Measurements from ENCODE around the gene FOXL3.

FOXL3 gene

DNA sequence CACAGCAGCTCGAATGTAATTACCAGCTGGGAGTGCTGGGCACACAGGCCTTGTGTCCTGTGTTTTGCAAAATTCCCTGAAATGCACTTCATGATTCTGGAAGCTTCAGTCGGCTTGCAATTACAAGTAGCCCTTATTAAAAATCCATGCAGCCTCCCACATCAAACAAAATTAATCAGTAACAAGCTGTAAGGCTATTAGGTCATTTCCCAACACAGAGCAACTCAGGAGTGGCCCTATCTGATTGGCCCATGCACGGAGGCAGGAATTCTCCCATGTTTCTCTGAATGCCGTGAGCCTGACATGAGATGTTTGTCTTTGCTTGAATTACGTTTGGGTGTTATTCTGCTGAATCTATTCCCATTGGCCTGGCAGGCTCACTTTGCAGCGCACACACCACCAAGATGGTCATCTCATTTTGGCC, 36.9 kb downstream of the FOXL3 start:
- Histone ChIP-seq H3K27ac (ENCODE audit: low read depth, low read length) (no peak overlapping the region), H3F3A (ENCODE audit: insufficient read depth) (no peaks in the 10 kb centered on the region), H3K9me2 (replicated peaks; ENCODE audit: insufficient read depth, low read length) (no peaks in the 10 kb centered on the region), H4K20me1 (ENCODE audit: low read depth, low read length) (no peaks in the 10 kb centered on the region), H3K27me3 (ENCODE audit: low read length) (no peaks in the 10 kb centered on the region), H3K4me3 (ENCODE audit: insufficient read depth, low read length, poor library complexity, severe bottlenecking) (no peak overlapping the region), H3K4me2 (ENCODE audit: low read depth, low read length, poor library complexity, severe bottlenecking) (no peak overlapping the region), H2AFZ (ENCODE audit: low read depth, low read length, severe bottlenecking) (no peak overlapping the region), H3K36me3 (ENCODE audit: low read length) (no peaks in the 10 kb centered on the region), H3K79me2 (ENCODE audit: insufficient read depth, low read length) (no peaks in the 10 kb centered on the region), H3K9ac (ENCODE audit: low read length) (no peak overlapping the region), H3K9me3 (ENCODE audit: insufficient read depth, low read length) (no peaks in the 10 kb centered on the region)
- TF ChIP-seq, protein P1, sequence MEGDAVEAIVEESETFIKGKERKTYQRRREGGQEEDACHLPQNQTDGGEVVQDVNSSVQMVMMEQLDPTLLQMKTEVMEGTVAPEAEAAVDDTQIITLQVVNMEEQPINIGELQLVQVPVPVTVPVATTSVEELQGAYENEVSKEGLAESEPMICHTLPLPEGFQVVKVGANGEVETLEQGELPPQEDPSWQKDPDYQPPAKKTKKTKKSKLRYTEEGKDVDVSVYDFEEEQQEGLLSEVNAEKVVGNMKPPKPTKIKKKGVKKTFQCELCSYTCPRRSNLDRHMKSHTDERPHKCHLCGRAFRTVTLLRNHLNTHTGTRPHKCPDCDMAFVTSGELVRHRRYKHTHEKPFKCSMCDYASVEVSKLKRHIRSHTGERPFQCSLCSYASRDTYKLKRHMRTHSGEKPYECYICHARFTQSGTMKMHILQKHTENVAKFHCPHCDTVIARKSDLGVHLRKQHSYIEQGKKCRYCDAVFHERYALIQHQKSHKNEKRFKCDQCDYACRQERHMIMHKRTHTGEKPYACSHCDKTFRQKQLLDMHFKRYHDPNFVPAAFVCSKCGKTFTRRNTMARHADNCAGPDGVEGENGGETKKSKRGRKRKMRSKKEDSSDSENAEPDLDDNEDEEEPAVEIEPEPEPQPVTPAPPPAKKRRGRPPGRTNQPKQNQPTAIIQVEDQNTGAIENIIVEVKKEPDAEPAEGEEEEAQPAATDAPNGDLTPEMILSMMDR (IDR thresholded peaks at IDR 0.05; ENCODE audit: insufficient read depth, low read length, poor library complexity, severe bottlenecking) = no peak
- TF ChIP-seq EZH2phosphoT487 (conservative IDR thresholded peaks at IDR 0.05; ENCODE audit: low read length) = no peak

DNA sequence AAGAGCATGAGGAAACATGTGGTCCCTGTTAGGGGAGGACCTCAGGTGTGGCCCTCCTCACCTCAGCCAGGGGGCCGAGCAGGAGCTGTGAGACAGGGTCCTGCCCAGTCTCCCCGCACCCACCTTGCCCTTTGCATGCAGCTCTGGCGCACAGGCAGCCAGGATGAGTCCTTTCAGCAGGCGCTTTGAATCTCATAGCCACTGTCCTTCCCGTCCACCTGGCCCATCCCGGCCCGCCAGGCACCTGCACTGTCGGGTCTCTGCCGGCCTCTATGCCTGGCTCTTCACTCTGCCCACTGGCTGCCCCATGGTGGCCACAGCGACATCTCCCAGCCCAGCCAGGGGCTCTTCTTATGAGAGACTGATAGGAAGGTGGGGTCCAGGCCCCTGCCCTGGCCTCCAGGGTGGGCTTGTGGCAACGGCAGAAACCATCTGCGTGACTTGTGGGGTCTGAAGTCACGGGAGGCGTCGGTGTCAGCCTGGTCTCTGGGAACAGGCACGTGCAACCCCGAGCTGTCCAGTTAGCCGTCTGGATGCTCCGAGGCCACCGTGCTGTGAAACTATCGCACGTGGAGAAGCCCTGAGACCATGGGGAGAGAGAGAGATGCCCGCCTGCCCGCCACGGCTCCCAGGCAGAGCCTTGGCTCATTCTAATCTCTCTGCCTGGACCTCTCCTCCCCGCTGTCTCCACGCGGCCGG, 37.4 kb downstream of the FOXL3 start:
- no peaks in the 10 kb centered on the region for H3K9me2 ChIP-seq (replicated peaks; ENCODE audit: insufficient read depth, low read length)
- TF ChIP-seq EZH2phosphoT487 (conservative IDR thresholded peaks at IDR 0.05; ENCODE audit: low read length) = no peak
- TF ChIP-seq, protein P1 (IDR thresholded peaks at IDR 0.05; ENCODE audit: insufficient read depth, low read length, poor library complexity, severe bottlenecking) = no peak
- no peaks in the 10 kb centered on the region for H3K9me3 ChIP-seq (ENCODE audit: insufficient read depth, low read length)
- H3K36me3 ChIP-seq (ENCODE audit: low read length) = no peaks in the 10 kb centered on the region
- H2AFZ ChIP-seq (ENCODE audit: low read depth, low read length, severe bottlenecking) = no peak overlapping the region
- no peak overlapping the region for H3K9ac ChIP-seq (ENCODE audit: low read length)
- H3K27me3 ChIP-seq (ENCODE audit: low read length) = no peaks in the 10 kb centered on the region
- H3F3A ChIP-seq (ENCODE audit: insufficient read depth) = no peaks in the 10 kb centered on the region
- H3K4me2 ChIP-seq (ENCODE audit: low read depth, low read length, poor library complexity, severe bottlenecking) = no peak overlapping the region
- no peak overlapping the region for H3K27ac ChIP-seq (ENCODE audit: low read depth, low read length)
- no peak overlapping the region for H3K4me3 ChIP-seq (ENCODE audit: insufficient read depth, low read length, poor library complexity, severe bottlenecking)
- no peaks in the 10 kb centered on the region for H4K20me1 ChIP-seq (ENCODE audit: low read depth, low read length)
- no peaks in the 10 kb centered on the region for H3K79me2 ChIP-seq (ENCODE audit: insufficient read depth, low read length)

DNA sequence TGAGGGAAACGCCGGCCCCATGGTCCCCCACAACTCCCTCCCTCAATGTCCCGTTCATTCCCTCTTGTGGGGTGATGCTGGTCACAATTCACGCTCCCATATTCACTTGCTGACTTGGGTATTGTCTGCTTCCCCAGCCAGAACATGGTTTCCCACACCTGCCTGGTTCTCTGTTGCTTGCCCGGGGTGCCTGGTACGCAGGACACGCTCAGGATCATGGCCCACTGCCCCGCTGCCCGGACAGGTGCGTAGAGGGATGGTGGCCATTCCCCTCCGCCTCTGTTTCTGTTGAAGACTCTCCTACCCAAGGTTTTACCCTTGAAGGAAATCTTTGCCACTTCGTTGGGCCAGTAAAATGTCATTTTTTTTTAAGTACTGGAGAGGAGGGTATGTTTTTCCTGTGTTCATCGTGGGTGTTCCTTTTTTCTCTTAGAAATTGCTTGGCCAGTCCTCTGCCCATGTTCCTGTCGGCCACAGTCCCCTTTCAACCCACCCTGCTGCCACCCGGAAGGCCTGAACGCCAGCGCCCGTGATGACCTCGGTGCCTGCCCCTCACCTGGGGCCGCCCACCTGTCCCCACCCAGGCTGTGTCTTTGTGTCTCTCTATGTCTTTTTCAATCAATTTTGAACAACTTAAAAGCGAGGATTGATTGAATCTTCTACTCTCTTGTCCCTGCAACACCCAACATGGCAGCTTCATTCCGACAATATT, 38.2 kb downstream of the FOXL3 start:
- no peaks in the 10 kb centered on the region for H3F3A ChIP-seq (ENCODE audit: insufficient read depth)
- TF ChIP-seq, protein P1 (IDR thresholded peaks at IDR 0.05; ENCODE audit: insufficient read depth, low read length, poor library complexity, severe bottlenecking) = no peak
- no peak for TF ChIP-seq EZH2phosphoT487 (conservative IDR thresholded peaks at IDR 0.05; ENCODE audit: low read length)
- H3K79me2 ChIP-seq (ENCODE audit: insufficient read depth, low read length) = no peaks in the 10 kb centered on the region
- H4K20me1 ChIP-seq (ENCODE audit: low read depth, low read length) = no peaks in the 10 kb centered on the region
- H3K27me3 ChIP-seq (ENCODE audit: low read length) = no peaks in the 10 kb centered on the region
- H2AFZ ChIP-seq (ENCODE audit: low read depth, low read length, severe bottlenecking) = no peak overlapping the region
- no peaks in the 10 kb centered on the region for H3K36me3 ChIP-seq (ENCODE audit: low read length)
- no peak overlapping the region for H3K4me2 ChIP-seq (ENCODE audit: low read depth, low read length, poor library complexity, severe bottlenecking)
- H3K4me3 ChIP-seq (ENCODE audit: insufficient read depth, low read length, poor library complexity, severe bottlenecking) = no peak overlapping the region
- no peak overlapping the region for H3K27ac ChIP-seq (ENCODE audit: low read depth, low read length)
- no peaks in the 10 kb centered on the region for H3K9me3 ChIP-seq (ENCODE audit: insufficient read depth, low read length)
- no peaks in the 10 kb centered on the region for H3K9me2 ChIP-seq (replicated peaks; ENCODE audit: insufficient read depth, low read length)
- H3K9ac ChIP-seq (ENCODE audit: low read length) = no peak overlapping the region

Measured in SU-DHL-6 (cell line).